ENCODE data around the gene TBCEL.

DNA sequence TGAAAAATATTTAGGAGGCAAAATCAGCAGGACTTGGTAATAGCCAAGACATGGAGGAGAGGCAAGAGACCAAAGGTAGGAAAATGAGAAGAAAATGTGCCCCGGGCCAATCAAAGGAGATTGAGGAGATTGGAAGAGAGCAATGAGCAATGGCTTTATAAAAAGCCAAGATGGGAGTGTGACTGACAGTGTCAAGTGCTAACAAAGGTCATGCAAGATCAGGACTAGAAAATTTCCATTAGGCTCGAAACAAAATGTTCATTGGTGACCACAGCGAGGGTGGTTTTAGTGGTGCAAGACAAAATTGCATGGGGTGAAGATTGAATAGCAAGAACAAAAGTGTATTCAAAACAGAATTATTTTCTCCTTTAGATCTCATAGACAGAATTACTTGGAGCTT is 45.2 kb upstream of the TBCEL start:
- no peak for TF ChIP-seq EZH2 (IDR thresholded peaks at IDR 0.05)
- TF ChIP-seq, protein P1, sequence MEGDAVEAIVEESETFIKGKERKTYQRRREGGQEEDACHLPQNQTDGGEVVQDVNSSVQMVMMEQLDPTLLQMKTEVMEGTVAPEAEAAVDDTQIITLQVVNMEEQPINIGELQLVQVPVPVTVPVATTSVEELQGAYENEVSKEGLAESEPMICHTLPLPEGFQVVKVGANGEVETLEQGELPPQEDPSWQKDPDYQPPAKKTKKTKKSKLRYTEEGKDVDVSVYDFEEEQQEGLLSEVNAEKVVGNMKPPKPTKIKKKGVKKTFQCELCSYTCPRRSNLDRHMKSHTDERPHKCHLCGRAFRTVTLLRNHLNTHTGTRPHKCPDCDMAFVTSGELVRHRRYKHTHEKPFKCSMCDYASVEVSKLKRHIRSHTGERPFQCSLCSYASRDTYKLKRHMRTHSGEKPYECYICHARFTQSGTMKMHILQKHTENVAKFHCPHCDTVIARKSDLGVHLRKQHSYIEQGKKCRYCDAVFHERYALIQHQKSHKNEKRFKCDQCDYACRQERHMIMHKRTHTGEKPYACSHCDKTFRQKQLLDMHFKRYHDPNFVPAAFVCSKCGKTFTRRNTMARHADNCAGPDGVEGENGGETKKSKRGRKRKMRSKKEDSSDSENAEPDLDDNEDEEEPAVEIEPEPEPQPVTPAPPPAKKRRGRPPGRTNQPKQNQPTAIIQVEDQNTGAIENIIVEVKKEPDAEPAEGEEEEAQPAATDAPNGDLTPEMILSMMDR (IDR thresholded peaks at IDR 0.05 in 2 of 3, conservative IDR thresholded peaks at IDR 0.05 in 1 of 3; ENCODE audit: borderline replicate concordance in 1 of 3, insufficient read depth in 1 of 3, low read depth in 2 of 3, low read length in 2 of 3) = no peak
- no peak for TF ChIP-seq RAD21 (IDR thresholded peaks at IDR 0.05; ENCODE audit: low read depth)
- no peak for TF ChIP-seq POLR2A (IDR thresholded peaks at IDR 0.05; ENCODE audit: borderline replicate concordance, extremely low read depth, insufficient read depth, insufficient read length)
- TF ChIP-seq JUND (IDR thresholded peaks at IDR 0.05) = no peak
- no peak for TF ChIP-seq POLR2AphosphoS5 (IDR thresholded peaks at IDR 0.05; ENCODE audit: low read depth, low read length)
- TF ChIP-seq FOSL1 (IDR thresholded peaks at IDR 0.05; ENCODE audit: low read depth) = no peak
- no peak for TF ChIP-seq ZBTB33 (IDR thresholded peaks at IDR 0.05; ENCODE audit: extremely low read depth, insufficient replicate concordance, low read length)
- TF ChIP-seq EZH2phosphoT487 (IDR thresholded peaks at IDR 0.05; ENCODE audit: borderline replicate concordance) = no peak
- TF ChIP-seq SIN3A (IDR thresholded peaks at IDR 0.05; ENCODE audit: low read depth) = no peak
- no peak for TF ChIP-seq CEBPB (IDR thresholded peaks at IDR 0.05; ENCODE audit: low read depth)
- TF ChIP-seq ATF3 (IDR thresholded peaks at IDR 0.05) = no peak
